ENCODE measurements around the gene PLEKHH2. TPM values are rescaled to one million over a fixed set of nuclear protein-coding genes. Genes with fewer than 3 reads are reported as not detected.

PLEKHH2 gene
- polyA plus RNA-seq, 1 of the 3 experiments (the other 2 are of a cell fraction): 1.9 TPM

GRCh38 chr2:43642363-43642762 is 5.3 kb downstream of the PLEKHH2 start:
- no peaks in the 10 kb centered on the region for H3K9me2 ChIP-seq
- H3K27me3 ChIP-seq (ENCODE audit: insufficient read depth): no peaks in the 10 kb centered on the region
- ChIA-PET POLR2A (no interaction called here), CTCF (interaction anchor here (0.8 kb wide), 1 partner anchor 16 kb away, joined by 3 read pairs; no protein-coding TSS in a partner anchor)
- H2AFZ ChIP-seq (ENCODE audit: low read depth): 0 out of 2 replicates have a peak overlapping the region, but pooled peaks have one; percentile 17
- H3K9me3 ChIP-seq: no peaks in the 10 kb centered on the region
- peaks cover 0 to 4% of the 10 kb centered on the region in 2 experiments; a peak in 1 of 4 replicates for H3K4me1 ChIP-seq (ENCODE audit: control insufficient read depth in 1 of 2, insufficient read depth in 2 of 2, low read depth in 1 of 2, low read length in 1 of 2)
- DNase-seq: no peak
- no peaks in the 10 kb centered on the region for H3K79me2 ChIP-seq (ENCODE audit: insufficient read depth)
- no peaks in the 10 kb centered on the region for H3F3A ChIP-seq (replicated peaks; ENCODE audit: insufficient read depth)
- no peak for TF ChIP-seq GATA2 (CRISPR knock-in tag; IDR thresholded peaks at IDR 0.05)
- H4K20me1 ChIP-seq (ENCODE audit: insufficient read depth): no peaks in the 10 kb centered on the region
- no peak overlapping the region for H3K9ac ChIP-seq
- no peaks in the 10 kb centered on the region for H3K36me3 ChIP-seq (replicated peaks in 1 of 2; ENCODE audit: control insufficient read depth in 1 of 2, insufficient read depth in 2 of 2, low read length in 1 of 2)
- no peak overlapping the region for H3K4me2 ChIP-seq
- H3K27ac ChIP-seq (ENCODE audit: low read depth in 2 of 2, low read length in 1 of 2): no peak overlapping the region
- no peak overlapping the region for H3K4me3 ChIP-seq (ENCODE audit: low read depth in 2 of 2, low read length in 1 of 2)
- WGBS (ENCODE audit: low lambda C conversion rate): 65% methylated on average over 2 of the region's 2 CpGs

GRCh38 chr2:43643680-43644079 is 6.6 kb downstream of the PLEKHH2 start:
- Histone ChIP-seq H3K4me3 (ENCODE audit: low read depth in 2 of 2, low read length in 1 of 2) (no peak overlapping the region), H3K27me3 (ENCODE audit: insufficient read depth) (no peaks in the 10 kb centered on the region), H2AFZ (ENCODE audit: low read depth) (no peak overlapping the region), H3K79me2 (ENCODE audit: insufficient read depth) (no peaks in the 10 kb centered on the region), H3K9me3 (no peaks in the 10 kb centered on the region), H3F3A (replicated peaks; ENCODE audit: insufficient read depth) (no peaks in the 10 kb centered on the region), H3K4me2 (no peak overlapping the region), H3K9me2 (no peaks in the 10 kb centered on the region), H3K9ac (no peak overlapping the region), H3K27ac (ENCODE audit: low read depth in 2 of 2, low read length in 1 of 2) (no peak overlapping the region), H3K36me3 (replicated peaks in 1 of 2; ENCODE audit: control insufficient read depth in 1 of 2, insufficient read depth in 2 of 2, low read length in 1 of 2) (no peaks in the 10 kb centered on the region), H3K4me1 (ENCODE audit: control insufficient read depth in 1 of 2, insufficient read depth in 2 of 2, low read depth in 1 of 2, low read length in 1 of 2) (no peaks in the 10 kb centered on the region), H4K20me1 (ENCODE audit: insufficient read depth) (no peaks in the 10 kb centered on the region)
- no peak for DNase-seq
- POLR2A ChIA-PET: no interaction called here
- CTCF ChIA-PET: interaction anchor here (0.9 to 1.4 kb wide), 2 partner anchors 13 to 234 kb away, joined by 3 to 4 read pairs; no protein-coding TSS in a partner anchor
- WGBS (ENCODE audit: low lambda C conversion rate): 100% methylated on average over 1 of the region's 1 CpG
- no peak for TF ChIP-seq EP300 (IDR thresholded peaks at IDR 0.05; ENCODE audit: borderline replicate concordance in 1 of 2, low read depth in 1 of 2, low read length in 1 of 2)
- TF ChIP-seq SMC3 (IDR thresholded peaks at IDR 0.05; ENCODE audit: low read depth, low read length): no peak
- no peak for TF ChIP-seq CHD2 (IDR thresholded peaks at IDR 0.05; ENCODE audit: low read length, partially characterized antibody)
- TF ChIP-seq MAX (IDR thresholded peaks at IDR 0.05; ENCODE audit: low read depth): no peak
- no peak for TF ChIP-seq ELF1 (IDR thresholded peaks at IDR 0.05)
- TF ChIP-seq GATA2 (CRISPR knock-in tag; IDR thresholded peaks at IDR 0.05): no peak
- TF ChIP-seq PBX3 (IDR thresholded peaks at IDR 0.05): no peak
- no peak for TF ChIP-seq POLR2AphosphoS5 (IDR thresholded peaks at IDR 0.05; ENCODE audit: low read depth, low read length)
- no peak for TF ChIP-seq ZBTB33 (IDR thresholded peaks at IDR 0.05; ENCODE audit: borderline replicate concordance, low read depth)
- TF ChIP-seq MXI1 (IDR thresholded peaks at IDR 0.05; ENCODE audit: low read depth, low read length): no peak
- no peak for TF ChIP-seq MEF2A (IDR thresholded peaks at IDR 0.05; ENCODE audit: borderline replicate concordance, low read depth)
- TF ChIP-seq USF2 (IDR thresholded peaks at IDR 0.05; ENCODE audit: borderline replicate concordance, low read depth, low read length): no peak
- no peak for TF ChIP-seq SIN3A (IDR thresholded peaks at IDR 0.05; ENCODE audit: borderline replicate concordance, low read depth, low read length)
- no peak for TF ChIP-seq NRF1 (IDR thresholded peaks at IDR 0.05; ENCODE audit: low read depth, low read length)
